Adipose tissue (tissue), 3 donors: ENCODE measurements around the gene HS6ST3. TPM values are rescaled to one million over a fixed set of nuclear protein-coding genes. Genes with fewer than 3 reads are reported as not detected.

Experiments used
- H3K27ac ChIP-seq: one replicate; pipeline ENCODE4 v1.5.1; 2013; ENCODE audit warnings: low read depth, low read length
- WGBS, 3 donors: extraction: QIAGEN DNeasy Blood & Tissue Kit; methylation state at CpG; one replicate each; pipeline ENCODE4 v1.1.7; 2013; 5-methylcytosine and 5-hydroxymethylcytosine counted together
- polyA plus RNA-seq, 3 donors: library from polyadenylated mRNA; stranded (reverse); fragments of 200-250 nt; gene quantifications; one replicate each; pipeline ENCODE4 v1.2.3, GENCODE V29; 2013
- donor health status: healthy with polysubstance abuse.
- donor health status: Bipolar disorder and iron deficiency.
- donor health status: healthy.

The HS6ST3 gene
- polyA plus RNA-seq, 3 donors: 0.07 to 0.47 (median 0.34) TPM

GRCh38 chr13:96782186-96782585 lies 692.3 kb downstream of the HS6ST3 start:
- 71 to 82% (median 73%) methylated on average over 5 of the region's 5 CpGs for WGBS, 3 donors
- no peak overlapping the region for H3K27ac ChIP-seq

- 85 to 90% (median 86%) methylated on average over 2 of the region's 2 CpGs for WGBS, 3 donors
- no peak overlapping the region for H3K27ac ChIP-seq
Measured at GRCh38 chr13:96783057-96783456, 693.1 kb downstream of the HS6ST3 start.

- WGBS, 3 donors: 43 to 56% (median 55%) methylated on average over 3 of the region's 3 CpGs
- H3K27ac ChIP-seq: no peak overlapping the region
Measured at GRCh38 chr13:96783511-96783910, 693.6 kb downstream of the HS6ST3 start.

GRCh38 chr13:96785986-96786385 lies 696.1 kb downstream of the HS6ST3 start:
- 87 to 97% (median 96%) methylated on average over 3 of the region's 3 CpGs for WGBS, 3 donors
- H3K27ac ChIP-seq: no peak overlapping the region

GRCh38 chr13:96792188-96792587 lies 702.3 kb downstream of the HS6ST3 start:
- 44 to 87% (median 85%) methylated on average over 3 of the region's 3 CpGs for WGBS, 3 donors
- H3K27ac ChIP-seq: no peak overlapping the region

GRCh38 chr13:96792736-96793403 lies 703.0 kb downstream of the HS6ST3 start:
- WGBS, 3 donors: 52 to 77% (median 76%) methylated on average over 8 of the region's 8 CpGs
- H3K27ac ChIP-seq: no peak overlapping the region

GRCh38 chr13:96793404-96793755 lies 703.5 kb downstream of the HS6ST3 start:
- 50 to 57% (median 55%) methylated on average over 4 of the region's 4 CpGs for WGBS, 3 donors
- H3K27ac ChIP-seq: no peak overlapping the region

- no peak overlapping the region for H3K27ac ChIP-seq
Measured at GRCh38 chr13:96794669-96795068, 704.8 kb downstream of the HS6ST3 start.

GRCh38 chr13:96795670-96796069 lies 705.8 kb downstream of the HS6ST3 start:
- WGBS, 3 donors: 70 to 74% (median 70%) methylated on average over 2 of the region's 2 CpGs
- no peak overlapping the region for H3K27ac ChIP-seq

GRCh38 chr13:96796091-96796633 lies 706.3 kb downstream of the HS6ST3 start:
- no peak overlapping the region for H3K27ac ChIP-seq
- 80 to 84% (median 81%) methylated on average over 2 of the region's 2 CpGs for WGBS, 3 donors

GRCh38 chr13:96797136-96797535 lies 707.2 kb downstream of the HS6ST3 start:
- WGBS, 3 donors: 15 to 52% (median 34%) methylated on average over 1 of the region's 1 CpG

GRCh38 chr13:96803456-96804100 lies 713.7 kb downstream of the HS6ST3 start:
- 75 to 82% (median 78%) methylated on average over 3 of the region's 3 CpGs for WGBS, 3 donors
- no peak overlapping the region for H3K27ac ChIP-seq

More at GRCh38 chr13:96797136-96797535, 707.2 kb downstream of the HS6ST3 start:
- H3K27ac ChIP-seq: no peak overlapping the region

- 83 to 89% (median 85%) methylated on average over 6 of the region's 6 CpGs for WGBS, 3 donors
- H3K27ac ChIP-seq: no peak overlapping the region
Measured at GRCh38 chr13:96804174-96804573, 714.3 kb downstream of the HS6ST3 start.

- no peak overlapping the region for H3K27ac ChIP-seq
- 79 to 86% (median 86%) methylated on average over 3 of the region's 3 CpGs for WGBS, 3 donors
Measured at GRCh38 chr13:96806746-96807145, 716.8 kb downstream of the HS6ST3 start.

- WGBS, 3 donors: 76 to 80% (median 77%) methylated on average over 5 of the region's 5 CpGs
- no peak overlapping the region for H3K27ac ChIP-seq
Measured at GRCh38 chr13:96809366-96810096, 719.6 kb downstream of the HS6ST3 start.

GRCh38 chr13:96810104-96810503 lies 720.2 kb downstream of the HS6ST3 start:
- WGBS, 3 donors: 55 to 68% (median 66%) methylated on average over 4 of the region's 4 CpGs
- H3K27ac ChIP-seq: no peak overlapping the region

GRCh38 chr13:96811049-96811448 lies 721.1 kb downstream of the HS6ST3 start:
- H3K27ac ChIP-seq: no peak overlapping the region
- 63 to 76% (median 69%) methylated on average over 5 of the region's 5 CpGs for WGBS, 3 donors

GRCh38 chr13:96816261-96816660 lies 726.4 kb downstream of the HS6ST3 start:
- WGBS, 3 donors: 32 to 73% (median 64%) methylated on average over 4 of the region's 4 CpGs

GRCh38 chr13:96816874-96817273 lies 727.0 kb downstream of the HS6ST3 start:
- WGBS, 3 donors: 76 to 81% (median 77%) methylated on average over 9 of the region's 9 CpGs
- no peak overlapping the region for H3K27ac ChIP-seq

More at GRCh38 chr13:96816261-96816660, 726.4 kb downstream of the HS6ST3 start:
- no peak overlapping the region for H3K27ac ChIP-seq
